SK-N-SH (cell line): ENCODE data around the gene PRDM15.

ENCODE experiments used
- MXI1 ChIP-seq: IDR thresholded peaks from 2 replicates; pipeline ENCODE4 v1.6.1; 2012; ENCODE audit warnings: mild to moderate bottlenecking, low read depth, low read length, improper control_type of control experiment
- POLR2AphosphoS5 ChIP-seq: IDR thresholded peaks from 2 replicates; pipeline ENCODE4 v1.6.1; 2012; ENCODE audit warnings: low read depth, low read length
- SIN3A ChIP-seq: IDR thresholded peaks from 2 replicates; pipeline ENCODE4 v1.6.1; 2012; ENCODE audit warnings: low read depth, mild to moderate bottlenecking, low read length, moderate library complexity, borderline replicate concordance
- TF ChIP-seq, protein P1 (sequence below): fragments of 200-600 bp; sonication (generic); IDR thresholded peaks from 2 replicates; pipeline ENCODE4 v1.6.1; 2017; ENCODE audit warnings: antibody characterized with exemption, mild to moderate bottlenecking, moderate library complexity
- TF ChIP-seq, protein P2 (sequence below): IDR thresholded peaks from 2 replicates; pipeline ENCODE4 v1.4.0; 2012; ENCODE audit warnings: low read depth
- TF ChIP-seq, protein P3 (sequence below): IDR thresholded peaks from 2 replicates; pipeline ENCODE4 v1.4.0; 2012; ENCODE audit warnings: low read depth, borderline replicate concordance
- TF ChIP-seq, protein P4 (sequence below): fragments of 150-350 bp; IDR thresholded peaks from 2 replicates; pipeline ENCODE4 v1.6.1; 2017; ENCODE audit warnings: antibody characterized with exemption, low read length, low read depth, borderline replicate concordance

DNA sequence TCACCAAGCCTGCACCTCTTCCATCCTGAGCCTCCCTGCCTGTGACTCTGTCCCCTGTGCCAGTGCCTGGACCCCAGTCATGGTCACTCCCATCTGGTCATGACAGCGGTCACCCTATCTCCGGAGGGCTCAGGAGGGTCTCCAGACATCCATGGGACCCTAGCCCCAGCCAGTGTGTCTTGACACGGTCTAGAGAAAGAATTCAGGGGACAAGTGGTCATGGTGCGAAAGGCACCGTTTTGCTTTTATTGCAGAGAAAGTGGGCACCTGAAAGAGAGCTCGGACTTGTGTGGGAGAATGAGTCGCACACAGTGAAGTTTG, 107.6 kb downstream of the PRDM15 start:
- TF ChIP-seq MXI1 = no peak
- TF ChIP-seq, protein P1, sequence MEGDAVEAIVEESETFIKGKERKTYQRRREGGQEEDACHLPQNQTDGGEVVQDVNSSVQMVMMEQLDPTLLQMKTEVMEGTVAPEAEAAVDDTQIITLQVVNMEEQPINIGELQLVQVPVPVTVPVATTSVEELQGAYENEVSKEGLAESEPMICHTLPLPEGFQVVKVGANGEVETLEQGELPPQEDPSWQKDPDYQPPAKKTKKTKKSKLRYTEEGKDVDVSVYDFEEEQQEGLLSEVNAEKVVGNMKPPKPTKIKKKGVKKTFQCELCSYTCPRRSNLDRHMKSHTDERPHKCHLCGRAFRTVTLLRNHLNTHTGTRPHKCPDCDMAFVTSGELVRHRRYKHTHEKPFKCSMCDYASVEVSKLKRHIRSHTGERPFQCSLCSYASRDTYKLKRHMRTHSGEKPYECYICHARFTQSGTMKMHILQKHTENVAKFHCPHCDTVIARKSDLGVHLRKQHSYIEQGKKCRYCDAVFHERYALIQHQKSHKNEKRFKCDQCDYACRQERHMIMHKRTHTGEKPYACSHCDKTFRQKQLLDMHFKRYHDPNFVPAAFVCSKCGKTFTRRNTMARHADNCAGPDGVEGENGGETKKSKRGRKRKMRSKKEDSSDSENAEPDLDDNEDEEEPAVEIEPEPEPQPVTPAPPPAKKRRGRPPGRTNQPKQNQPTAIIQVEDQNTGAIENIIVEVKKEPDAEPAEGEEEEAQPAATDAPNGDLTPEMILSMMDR = no peak
- TF ChIP-seq, protein P2, sequence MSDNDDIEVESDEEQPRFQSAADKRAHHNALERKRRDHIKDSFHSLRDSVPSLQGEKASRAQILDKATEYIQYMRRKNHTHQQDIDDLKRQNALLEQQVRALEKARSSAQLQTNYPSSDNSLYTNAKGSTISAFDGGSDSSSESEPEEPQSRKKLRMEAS = no peak
- TF ChIP-seq SIN3A = no peak
- TF ChIP-seq POLR2AphosphoS5 = no peak
- TF ChIP-seq, protein P3, sequence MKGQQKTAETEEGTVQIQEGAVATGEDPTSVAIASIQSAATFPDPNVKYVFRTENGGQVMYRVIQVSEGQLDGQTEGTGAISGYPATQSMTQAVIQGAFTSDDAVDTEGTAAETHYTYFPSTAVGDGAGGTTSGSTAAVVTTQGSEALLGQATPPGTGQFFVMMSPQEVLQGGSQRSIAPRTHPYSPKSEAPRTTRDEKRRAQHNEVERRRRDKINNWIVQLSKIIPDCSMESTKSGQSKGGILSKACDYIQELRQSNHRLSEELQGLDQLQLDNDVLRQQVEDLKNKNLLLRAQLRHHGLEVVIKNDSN = no peak
- TF ChIP-seq, protein P4, sequence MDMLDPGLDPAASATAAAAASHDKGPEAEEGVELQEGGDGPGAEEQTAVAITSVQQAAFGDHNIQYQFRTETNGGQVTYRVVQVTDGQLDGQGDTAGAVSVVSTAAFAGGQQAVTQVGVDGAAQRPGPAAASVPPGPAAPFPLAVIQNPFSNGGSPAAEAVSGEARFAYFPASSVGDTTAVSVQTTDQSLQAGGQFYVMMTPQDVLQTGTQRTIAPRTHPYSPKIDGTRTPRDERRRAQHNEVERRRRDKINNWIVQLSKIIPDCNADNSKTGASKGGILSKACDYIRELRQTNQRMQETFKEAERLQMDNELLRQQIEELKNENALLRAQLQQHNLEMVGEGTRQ = no peak
